Activated CD4-positive, alpha-beta T cell treated with anti-CD3 and anti-CD28 coated beads, Interleukin-2, amount 10 ng/mL, durations not matched to agents 24 days and 14 days (primary cell): ENCODE data around the gene LILRB3. TPM values are rescaled to one million over a fixed set of nuclear protein-coding genes. Genes with fewer than 3 reads are reported as not detected.
A peak's percentile ranks its signal among the peaks of the same experiment; 100 is the strongest.
"Not testable (repeated sequence)": the region's sequence is repeated elsewhere in the genome, so short reads cannot be mapped to it uniquely, and the experiment has no call there.

Experiments
- DNase-seq: peaks from one replicate; pipeline ENCODE4 v3.0.0; 2022
- H3K27ac Mint-ChIP-seq: one replicate; pipeline ENCODE4 v1.8.0; 2022; ENCODE audit warnings: mild to moderate bottlenecking, mixed read lengths
- H3K27me3 Mint-ChIP-seq: one replicate; pipeline ENCODE4 v1.8.0; 2022; ENCODE audit warnings: mixed read lengths
- H3K36me3 Mint-ChIP-seq: one replicate; pipeline ENCODE4 v1.8.0; 2022; ENCODE audit warnings: low read depth, mild to moderate bottlenecking, mixed read lengths
- H3K4me1 Mint-ChIP-seq: one replicate; pipeline ENCODE4 v1.8.0; 2021; ENCODE audit warnings: mixed read lengths
- H3K4me3 Mint-ChIP-seq: one replicate; pipeline ENCODE4 v1.8.0; 2022; ENCODE audit warnings: mild to moderate bottlenecking, moderate library complexity, mixed read lengths
- H3K9me3 Mint-ChIP-seq: one replicate; pipeline ENCODE4 v1.8.0; 2021; ENCODE audit warnings: mixed read lengths
- intact Hi-C: fragments of 100-400 bp; cut with micrococcal nuclease; formaldehyde crosslinking; loops from one replicate; pipeline ENCODE4 v1.15.1; 2023
- total RNA-seq: library from RNA; stranded (reverse); gene quantifications from 2 replicates; pipeline ENCODE4 v1.2.3, GENCODE V29; 2022

The LILRB3 gene
- total RNA-seq, 1 donor from 2014 or later, result 0.26 TPM

DNA sequence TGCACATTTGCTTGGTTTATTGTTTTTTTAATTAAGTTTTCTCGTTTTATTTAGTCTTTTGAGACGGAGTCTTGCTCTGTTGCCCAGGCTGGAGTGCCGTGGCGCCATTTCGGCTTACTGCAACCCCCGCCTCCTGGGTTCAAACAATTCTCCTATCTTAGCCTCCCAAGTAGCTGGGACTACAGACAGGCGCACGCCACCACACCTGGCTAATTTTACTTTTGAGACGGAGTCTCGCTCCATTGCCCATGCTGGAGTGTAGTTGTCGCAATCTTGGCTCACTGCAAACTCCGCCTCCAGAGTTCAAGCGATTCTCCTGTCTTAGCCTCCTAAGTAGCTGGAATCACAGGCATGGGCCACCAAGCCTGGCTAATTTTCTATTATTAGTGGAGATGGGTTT is 20.8 kb downstream of the LILRB3 start:
- intact Hi-C loops, result loop anchor here (1.0 to 10.0 kb wide), 3 partner anchors 65 to 1053 kb away; partner anchors contain the start of genes CNOT3, LENG8 and PPP6R1
- Mint-ChIP-seq H3K9me3 (no peaks in the 10 kb centered on the region), H3K27ac (peak overlapping the region; percentile 99)

DNA sequence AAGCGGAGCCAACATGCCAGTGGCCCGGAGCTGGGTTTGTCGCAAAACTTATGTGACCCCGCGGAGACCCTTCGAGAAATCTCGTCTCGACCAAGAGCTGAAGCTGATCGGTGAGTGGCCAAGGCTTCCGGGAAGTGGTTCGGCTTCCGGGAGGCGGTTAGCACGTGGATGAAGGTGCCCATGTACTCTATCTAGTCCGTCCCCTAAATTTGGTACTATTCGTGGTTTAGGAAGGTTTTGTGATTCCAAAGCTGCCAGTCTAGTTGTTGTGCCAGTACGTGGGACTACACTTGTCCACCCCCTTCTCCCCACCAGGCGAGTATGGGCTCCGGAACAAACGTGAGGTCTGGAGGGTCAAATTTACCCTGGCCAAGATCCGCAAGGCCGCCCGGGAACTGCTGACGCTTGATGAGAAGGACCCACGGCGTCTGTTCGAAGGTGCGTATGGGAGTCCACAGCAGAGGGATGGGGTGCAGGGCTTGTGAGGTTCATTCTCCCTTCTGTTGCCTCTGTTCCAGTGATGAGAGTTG is 21.6 kb downstream of the LILRB3 start:
- Mint-ChIP-seq H3K36me3 (peaks cover 57% of the 10 kb centered on the region), H3K27ac (peak overlapping the region; percentile 99), H3K27me3 (no peaks in the 10 kb centered on the region), H3K9me3 (no peaks in the 10 kb centered on the region), H3K4me3 (peak overlapping the region; percentile 95), H3K4me1 (peaks cover 48% of the 10 kb centered on the region)
- no peak for DNase-seq
- intact Hi-C loops, result loop anchor here (1.0 to 10.0 kb wide), 3 partner anchors 64 to 1054 kb away; partner anchors contain the start of genes CNOT3, LENG8 and PPP6R1

More for the DNA sequence above, 20.8 kb downstream of the LILRB3 start:
- H3K27me3 Mint-ChIP-seq, result no peaks in the 10 kb centered on the region
- H3K4me3 Mint-ChIP-seq, result peak overlapping the region; percentile 95
- peaks cover 55% of the 10 kb centered on the region for H3K4me1 Mint-ChIP-seq
- H3K36me3 Mint-ChIP-seq, result peaks cover 65% of the 10 kb centered on the region
- DNase-seq, result no peak

DNA sequence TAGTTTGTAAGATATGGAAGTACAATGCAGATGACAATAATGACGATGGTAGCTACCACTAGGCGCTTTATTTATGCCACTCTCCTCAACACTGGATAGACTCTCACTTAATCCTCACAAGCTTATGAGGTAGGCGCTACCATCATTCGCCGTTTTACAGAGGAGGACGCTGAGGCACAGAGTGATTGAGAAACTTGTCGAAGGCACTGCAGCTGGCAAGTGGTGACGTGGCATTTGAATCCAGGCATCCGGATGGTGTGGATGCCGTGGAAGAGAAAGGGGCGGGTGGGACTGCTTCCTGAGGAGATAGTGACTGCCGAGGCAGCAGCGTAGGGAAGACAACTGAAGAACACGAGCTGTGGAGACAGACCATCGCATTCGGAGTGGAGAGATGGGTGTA is 23.4 kb downstream of the LILRB3 start:
- H3K36me3 Mint-ChIP-seq, result peaks cover 45% of the 10 kb centered on the region

DNA sequence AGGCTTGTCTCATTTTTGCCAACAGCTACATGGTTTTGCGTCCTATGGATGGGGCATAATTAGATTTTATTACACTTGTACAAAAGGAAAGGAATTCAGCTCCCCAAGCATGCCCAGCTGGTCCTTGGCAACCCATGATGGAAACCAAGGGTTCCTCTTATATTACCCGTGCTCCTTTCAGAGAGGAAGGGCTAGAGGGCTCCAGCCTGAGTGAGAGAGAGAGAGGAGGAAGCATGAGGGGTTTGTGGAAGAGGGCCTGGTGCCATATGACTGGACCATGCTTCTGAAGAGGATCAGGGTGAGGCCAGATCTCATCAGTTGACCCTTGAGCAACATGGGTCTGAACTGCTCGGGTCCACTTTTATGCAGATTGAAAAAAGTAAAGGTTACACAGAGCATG is 25.7 kb downstream of the LILRB3 start:
- Mint-ChIP-seq H3K4me3 (no peak overlapping the region), H3K27ac (no peak overlapping the region), H3K27me3 (no peaks in the 10 kb centered on the region), H3K36me3 (peaks cover 29% of the 10 kb centered on the region), H3K4me1 (peaks cover 26% of the 10 kb centered on the region), H3K9me3 (no peaks in the 10 kb centered on the region)
- DNase-seq, result no peak
- intact Hi-C loops, result no loop called here

More for the DNA sequence above, 23.4 kb downstream of the LILRB3 start:
- no peaks in the 10 kb centered on the region for H3K27me3 Mint-ChIP-seq
- peak overlapping the region; percentile 78 for H3K27ac Mint-ChIP-seq
- no peaks in the 10 kb centered on the region for H3K9me3 Mint-ChIP-seq
- H3K4me3 Mint-ChIP-seq, result peak overlapping the region; percentile 80
- intact Hi-C loops, result no loop called here
- H3K4me1 Mint-ChIP-seq, result peaks cover 38% of the 10 kb centered on the region
- no peak for DNase-seq

DNA sequence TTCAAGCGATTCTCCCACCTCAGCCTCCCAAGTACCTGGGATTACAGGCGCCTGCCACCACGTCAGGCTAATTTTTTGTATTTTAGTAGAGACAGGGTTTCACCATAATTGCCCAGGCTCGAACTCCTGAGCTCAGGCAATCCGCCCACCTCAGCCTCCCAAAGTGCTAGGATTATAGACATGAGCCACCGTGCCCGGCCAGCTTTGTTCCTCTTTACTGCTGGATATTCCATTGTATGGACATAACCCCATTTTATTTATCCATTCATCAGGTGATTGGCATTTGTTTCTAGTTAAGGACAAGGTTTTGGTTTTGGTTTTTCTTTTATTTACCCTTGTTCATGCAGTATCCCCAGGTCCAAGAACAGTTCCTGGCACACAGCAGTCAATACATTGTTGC is 26.3 kb downstream of the LILRB3 start:
- H3K36me3 Mint-ChIP-seq, result peaks cover 25% of the 10 kb centered on the region
- no peaks in the 10 kb centered on the region for H3K9me3 Mint-ChIP-seq
- H3K4me3 Mint-ChIP-seq, result no peak overlapping the region
- no peak for DNase-seq
- no peak overlapping the region for H3K27ac Mint-ChIP-seq
- intact Hi-C loops, result no loop called here
- H3K4me1 Mint-ChIP-seq, result peaks cover 26% of the 10 kb centered on the region
- H3K27me3 Mint-ChIP-seq, result no peaks in the 10 kb centered on the region

DNA sequence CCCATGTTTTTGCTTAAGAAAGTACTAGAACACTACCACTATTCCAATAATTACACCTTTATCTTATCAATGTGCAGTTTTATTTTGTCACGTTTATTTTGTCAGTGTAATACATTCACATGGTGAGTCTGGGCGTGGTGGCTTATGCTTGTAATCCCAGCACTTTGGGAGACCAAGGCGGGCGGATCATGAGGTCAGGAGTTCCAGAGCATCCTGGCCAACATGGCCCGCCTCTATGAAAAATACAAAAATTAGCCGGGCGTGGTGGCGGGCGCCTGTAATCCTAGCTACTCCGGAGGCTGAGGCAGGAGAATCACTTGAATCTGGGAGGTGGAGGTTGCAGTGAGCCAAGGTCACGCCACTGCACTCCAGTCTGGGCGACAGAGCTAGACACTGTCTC is 28.3 kb downstream of the LILRB3 start:
- H3K9me3 Mint-ChIP-seq, H3K27me3 Mint-ChIP-seq, H3K27ac Mint-ChIP-seq, DNase-seq, H3K4me3 Mint-ChIP-seq: not testable (repeated sequence)
- intact Hi-C loops, result loop anchor here (5.0 kb wide), 1 partner anchor 268 kb away; the partner anchor contains the start of gene LENG9
- Mint-ChIP-seq H3K4me1 (peaks cover 17% of the 10 kb centered on the region), H3K36me3 (peaks cover 16% of the 10 kb centered on the region)

DNA sequence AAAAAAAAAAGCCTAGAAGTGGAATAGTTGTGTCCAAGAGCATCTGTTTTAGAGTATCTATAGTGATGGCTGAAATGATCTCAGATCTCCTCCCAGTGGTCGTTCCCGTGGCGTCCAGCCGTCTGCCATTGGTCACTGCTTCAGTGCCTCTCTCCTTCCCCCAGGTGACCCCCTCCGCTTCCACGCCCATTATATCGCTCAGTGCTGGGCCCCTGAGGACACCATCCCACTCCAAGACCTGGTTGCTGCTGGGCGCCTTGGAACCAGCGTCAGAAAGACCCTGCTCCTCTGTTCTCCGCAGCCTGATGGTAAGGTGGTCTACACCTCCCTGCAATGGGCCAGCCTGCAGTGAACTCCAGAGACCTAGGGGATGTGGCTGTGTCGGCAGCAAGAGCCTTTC is 29.8 kb downstream of the LILRB3 start:
- no peak for DNase-seq
- H3K4me1 Mint-ChIP-seq, result peaks cover 18% of the 10 kb centered on the region
- no peaks in the 10 kb centered on the region for H3K9me3 Mint-ChIP-seq
- H3K4me3 Mint-ChIP-seq, result peak overlapping the region; percentile 53
- peaks cover 18% of the 10 kb centered on the region for H3K36me3 Mint-ChIP-seq
- H3K27ac Mint-ChIP-seq, result no peak overlapping the region
- no peaks in the 10 kb centered on the region for H3K27me3 Mint-ChIP-seq
- intact Hi-C loops, result loop anchor here (5.0 kb wide), 1 partner anchor 269 kb away; the partner anchor contains the start of gene LENG9

DNA sequence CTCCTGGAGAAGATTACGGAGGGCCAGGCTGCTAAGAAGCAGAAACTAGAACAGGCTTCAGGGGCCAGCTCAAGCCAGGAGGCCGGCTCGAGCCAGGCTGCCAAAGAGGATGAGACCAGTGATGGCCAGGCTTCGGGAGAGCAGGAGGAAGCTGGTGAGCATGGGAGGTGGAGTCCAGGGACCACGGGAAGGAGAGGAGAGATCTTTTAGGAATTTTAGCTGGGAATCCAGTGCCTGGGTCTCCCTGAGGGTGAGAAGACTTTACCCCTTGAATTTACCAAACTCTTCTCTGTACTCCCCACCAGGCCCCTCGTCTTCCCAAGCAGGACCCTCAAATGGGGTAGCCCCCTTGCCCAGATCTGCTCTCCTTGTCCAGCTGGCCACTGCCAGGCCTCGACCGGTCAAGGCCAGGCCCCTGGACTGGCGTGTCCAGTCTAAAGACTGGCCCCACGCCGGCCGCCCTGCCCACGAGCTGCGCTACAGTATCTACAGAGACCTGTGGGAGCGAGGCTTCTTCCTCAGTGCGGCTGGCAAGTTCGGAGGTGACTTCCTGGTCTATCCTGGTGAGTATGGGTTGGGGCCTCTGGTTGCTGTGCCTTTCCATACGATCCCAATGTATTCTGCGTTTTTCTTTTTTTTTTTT is 30.9 kb downstream of the LILRB3 start:
- Mint-ChIP-seq H3K36me3 (peaks cover 26% of the 10 kb centered on the region), H3K4me3 (peak overlapping the region; percentile 85), H3K9me3 (no peaks in the 10 kb centered on the region), H3K27ac (peak overlapping the region; percentile 80), H3K27me3 (no peaks in the 10 kb centered on the region), H3K4me1 (peaks cover 27% of the 10 kb centered on the region)
- intact Hi-C loops, result loop anchor here (5.0 kb wide), 1 partner anchor 270 kb away; the partner anchor contains the start of gene LENG9
- no peak for DNase-seq

DNA sequence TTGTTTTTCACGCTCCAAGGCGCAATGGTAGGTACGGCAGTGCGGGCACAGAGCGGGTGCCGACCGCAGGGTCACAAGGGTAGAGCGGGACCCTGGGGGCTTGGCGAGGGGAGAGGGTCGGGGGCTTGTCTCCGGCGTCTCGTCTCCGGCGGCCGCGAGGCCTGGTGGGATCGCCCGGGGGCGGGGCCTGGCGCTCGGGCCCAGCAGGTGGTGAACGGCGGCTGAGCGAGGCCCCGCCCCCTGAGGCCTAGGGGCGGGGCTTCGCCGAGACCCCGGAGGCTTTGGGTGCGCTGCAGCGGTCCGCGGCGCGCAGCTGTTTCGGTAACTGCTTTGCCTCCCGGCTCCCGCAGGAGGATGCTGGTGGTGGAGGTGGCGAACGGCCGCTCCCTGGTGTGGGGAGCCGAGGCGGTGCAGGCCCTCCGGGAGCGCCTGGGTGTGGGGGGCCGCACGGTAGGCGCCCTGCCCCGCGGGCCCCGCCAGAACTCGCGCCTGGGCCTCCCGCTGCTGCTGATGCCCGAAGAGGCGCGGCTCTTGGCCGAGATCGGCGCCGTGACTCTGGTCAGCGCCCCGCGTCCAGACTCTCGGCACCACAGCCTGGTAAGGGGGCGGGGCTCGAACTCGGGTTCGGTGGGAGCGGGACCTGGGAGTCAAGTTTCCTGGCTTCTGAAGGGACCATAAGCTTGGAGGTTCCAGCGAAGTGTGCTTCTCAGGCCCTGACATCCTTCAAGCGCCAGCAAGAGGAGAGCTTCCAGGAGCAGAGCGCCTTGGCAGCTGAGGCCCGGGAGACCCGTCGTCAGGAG is 31.6 kb downstream of the LILRB3 start, which contains the start of gene TSEN34:
Gene TSEN34 (plus strand): TSS at position 298 of the 800 bp plus-strand sequence. CDS start 57 bp downstream, at position 355.
- Mint-ChIP-seq H3K27me3 (no peaks in the 10 kb centered on the region), H3K4me1 (peaks cover 31% of the 10 kb centered on the region), H3K27ac (peak within 1 kb of the TSS; percentile 98), H3K4me3 (peak within 1 kb of the TSS; percentile 85), H3K9me3 (no peaks in the 10 kb centered on the region), H3K36me3 (peaks cover 33% of the 10 kb centered on the region)
- DNase-seq, result peak; percentile 96
- intact Hi-C loops, result loop anchor here (5.0 kb wide), 1 partner anchor 271 kb away; the partner anchor contains the start of gene LENG9

DNA sequence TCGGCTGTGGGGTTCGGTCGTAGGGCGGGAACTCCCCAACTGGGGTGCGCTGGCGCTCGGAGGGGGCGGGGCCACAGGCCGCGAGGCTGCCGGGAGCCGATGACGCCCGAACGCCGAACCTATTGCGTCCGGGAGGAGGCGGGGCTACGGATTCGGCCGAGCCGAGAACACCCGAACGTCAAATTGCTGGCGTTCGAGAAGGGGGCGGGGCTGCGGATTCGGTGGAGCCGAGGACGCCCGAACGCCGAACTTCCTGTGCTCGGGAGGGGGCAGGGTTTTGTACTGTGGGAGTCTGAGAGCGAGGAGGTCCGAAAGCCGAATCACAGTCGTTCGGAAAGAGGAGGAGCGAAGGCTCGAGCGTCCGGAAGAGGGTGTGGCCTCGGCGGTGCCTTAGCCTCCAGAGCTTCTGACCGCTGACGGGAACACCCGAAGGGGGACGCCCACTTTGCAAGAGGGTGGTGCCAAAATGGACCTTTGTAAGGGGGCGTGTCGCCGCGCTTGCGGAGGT is 32.2 kb downstream of the LILRB3 start:
- peaks cover 35% of the 10 kb centered on the region for H3K36me3 Mint-ChIP-seq
- no peaks in the 10 kb centered on the region for H3K27me3 Mint-ChIP-seq
- intact Hi-C loops, result loop anchor here (1.0 to 5.0 kb wide), 4 partner anchors 10 to 272 kb away; partner anchors contain the start of genes CNOT3, LENG1, LENG9 and RPS9

DNA sequence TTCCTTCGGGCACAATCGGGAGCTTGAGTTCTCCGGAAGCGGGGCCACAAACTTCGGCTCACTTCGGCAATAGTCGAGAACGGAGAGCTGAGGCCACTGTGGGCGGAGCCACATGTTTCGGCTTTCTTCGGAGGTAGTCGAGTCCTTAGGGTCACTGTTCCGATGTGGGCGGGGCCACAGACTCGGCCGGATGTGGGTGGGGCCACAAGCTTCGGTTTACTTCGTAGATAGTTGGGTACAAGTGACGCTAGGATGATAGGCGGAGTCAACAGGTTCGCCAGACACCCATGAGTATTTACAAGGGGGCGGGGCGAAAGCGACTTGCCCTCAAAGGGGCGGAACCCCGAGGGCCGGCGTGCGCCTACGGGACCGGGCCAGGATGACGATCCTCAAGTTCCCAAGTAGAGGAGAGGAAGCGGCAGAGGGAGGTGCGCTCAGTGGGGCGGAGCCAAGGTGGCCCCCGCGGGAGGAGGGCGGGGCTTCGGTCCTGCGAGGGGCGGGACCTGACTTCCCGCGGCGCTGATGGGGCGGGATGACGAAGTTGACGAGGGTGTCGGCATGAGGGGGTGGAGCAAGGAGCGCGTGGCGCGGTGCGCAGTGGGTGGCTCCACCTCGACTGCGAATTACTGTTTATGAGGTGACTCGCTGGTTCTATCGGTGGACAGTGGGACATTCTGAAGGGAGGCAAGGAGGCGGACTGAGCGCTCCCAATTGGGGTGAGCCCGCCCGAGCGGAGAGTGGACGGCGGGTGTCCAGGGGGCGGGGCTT is 32.9 kb downstream of the LILRB3 start:
- peak; percentile 100 for DNase-seq
- intact Hi-C loops, result loop anchor here (1.0 to 5.0 kb wide), 4 partner anchors 10 to 272 kb away; partner anchors contain the start of genes CNOT3, LENG1, LENG9 and RPS9
- Mint-ChIP-seq H3K4me1 (peaks cover 28% of the 10 kb centered on the region), H3K36me3 (peaks cover 35% of the 10 kb centered on the region), H3K9me3 (no peaks in the 10 kb centered on the region), H3K4me3 (peak overlapping the region; percentile 85), H3K27me3 (no peaks in the 10 kb centered on the region), H3K27ac (peak overlapping the region; percentile 98)

More for the DNA sequence above, 32.2 kb downstream of the LILRB3 start:
- Mint-ChIP-seq H3K27ac (peak overlapping the region; percentile 98), H3K9me3 (no peaks in the 10 kb centered on the region), H3K4me1 (peaks cover 30% of the 10 kb centered on the region), H3K4me3 (peak overlapping the region; percentile 85)
- DNase-seq, result peak; percentile 100

DNA sequence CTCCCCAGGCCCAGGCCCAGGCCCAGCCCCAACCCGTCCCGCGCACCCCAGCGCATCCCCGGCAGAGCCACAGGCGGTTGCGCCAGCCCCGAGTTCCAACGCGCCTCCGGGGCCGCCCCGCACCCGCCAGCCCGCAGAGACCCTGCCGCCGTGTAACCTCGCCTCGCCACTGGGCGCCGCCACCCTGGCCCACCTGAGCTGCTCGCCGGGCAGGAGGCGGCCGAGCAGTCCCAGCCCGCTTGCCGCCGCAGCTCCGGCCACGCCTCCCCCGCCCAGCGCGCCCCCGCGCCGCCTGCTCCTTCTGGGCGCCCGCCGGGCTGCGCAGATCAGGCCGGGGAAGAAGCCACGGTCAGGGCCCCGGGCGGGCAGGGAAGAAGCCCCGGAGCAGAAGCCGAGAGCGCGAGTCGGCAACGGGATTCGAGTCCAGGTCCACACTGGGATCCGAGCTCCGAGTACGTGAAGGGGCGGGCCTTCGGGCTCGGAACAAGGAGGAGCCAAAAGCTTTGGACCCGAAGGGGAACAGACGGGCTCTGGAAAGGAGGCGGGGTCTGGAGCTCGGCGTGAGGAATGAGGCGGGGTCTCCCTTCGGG is 33.6 kb downstream of the LILRB3 start, which contains the start of gene MBOAT7:
Gene MBOAT7 (minus strand): TSS at position 436 of the 590 bp plus-strand sequence. CDS start 1,072 bp downstream, outside the sequence.
- DNase-seq, result no peak
- intact Hi-C loops, result no loop called here
- H3K9me3 Mint-ChIP-seq, result no peaks in the 10 kb centered on the region

More for the DNA sequence above, 33.6 kb downstream of the LILRB3 start, which contains the start of gene MBOAT7:
- Mint-ChIP-seq H3K27me3 (no peaks in the 10 kb centered on the region), H3K36me3 (peaks cover 34% of the 10 kb centered on the region), H3K4me1 (peaks cover 28% of the 10 kb centered on the region), H3K4me3 (peak within 1 kb of the TSS; percentile 85), H3K27ac (peak within 1 kb of the TSS; percentile 98)
